ENCODE measurements around the gene INPP5A. TPM values are rescaled to one million over a fixed set of nuclear protein-coding genes. Genes with fewer than 3 reads are reported as not detected.

The INPP5A gene
- total and polyA plus RNA-seq, 10 of the 15 experiments (the other 5 are each of a cell fraction or from before 2014, with no cell fraction given), result 0.52 to 15.0 (median 6.3) TPM

GRCh38 chr10:132607491-132607890 is 69.9 kb downstream of the INPP5A start:
- TF ChIP-seq PAX8 (IDR thresholded peaks at IDR 0.05), result no peak
- TF ChIP-seq ATF3 (IDR thresholded peaks at IDR 0.05; ENCODE audit: borderline replicate concordance, extremely low read depth, low read depth, low read length), result no peak
- TF ChIP-seq JUNB (IDR thresholded peaks at IDR 0.05), result no peak
- TF ChIP-seq, protein P1, sequence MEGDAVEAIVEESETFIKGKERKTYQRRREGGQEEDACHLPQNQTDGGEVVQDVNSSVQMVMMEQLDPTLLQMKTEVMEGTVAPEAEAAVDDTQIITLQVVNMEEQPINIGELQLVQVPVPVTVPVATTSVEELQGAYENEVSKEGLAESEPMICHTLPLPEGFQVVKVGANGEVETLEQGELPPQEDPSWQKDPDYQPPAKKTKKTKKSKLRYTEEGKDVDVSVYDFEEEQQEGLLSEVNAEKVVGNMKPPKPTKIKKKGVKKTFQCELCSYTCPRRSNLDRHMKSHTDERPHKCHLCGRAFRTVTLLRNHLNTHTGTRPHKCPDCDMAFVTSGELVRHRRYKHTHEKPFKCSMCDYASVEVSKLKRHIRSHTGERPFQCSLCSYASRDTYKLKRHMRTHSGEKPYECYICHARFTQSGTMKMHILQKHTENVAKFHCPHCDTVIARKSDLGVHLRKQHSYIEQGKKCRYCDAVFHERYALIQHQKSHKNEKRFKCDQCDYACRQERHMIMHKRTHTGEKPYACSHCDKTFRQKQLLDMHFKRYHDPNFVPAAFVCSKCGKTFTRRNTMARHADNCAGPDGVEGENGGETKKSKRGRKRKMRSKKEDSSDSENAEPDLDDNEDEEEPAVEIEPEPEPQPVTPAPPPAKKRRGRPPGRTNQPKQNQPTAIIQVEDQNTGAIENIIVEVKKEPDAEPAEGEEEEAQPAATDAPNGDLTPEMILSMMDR (IDR thresholded peaks at IDR 0.05 in 2 of 3, conservative IDR thresholded peaks at IDR 0.05 in 1 of 3; ENCODE audit: control insufficient read depth in 2 of 3, extremely low read depth in 1 of 3, insufficient read depth in 1 of 3, low read depth in 3 of 3, low read length in 3 of 3), result no peak
- TF ChIP-seq BHLHE40 (IDR thresholded peaks at IDR 0.05; ENCODE audit: borderline replicate concordance in 1 of 2, low read depth in 2 of 2, low read length in 1 of 2), result no peak
- no peak for TF ChIP-seq FOXM1 (IDR thresholded peaks at IDR 0.05; ENCODE audit: low read depth, low read length)
- TF ChIP-seq E4F1 (IDR thresholded peaks at IDR 0.05; ENCODE audit: borderline replicate concordance, partially characterized antibody), result no peak
- no peak for TF ChIP-seq SREBF2 (IDR thresholded peaks at IDR 0.05; ENCODE audit: low read length)
- Histone ChIP-seq H3K27ac (ENCODE audit: control insufficient read depth, insufficient read depth) (no peak overlapping the region), H3K27me3 (replicated peaks in 1 of 2; ENCODE audit: control insufficient read depth in 2 of 2, insufficient read depth in 2 of 2, low read length in 1 of 2) (no peaks in the 10 kb centered on the region), H3K79me2 (ENCODE audit: control insufficient read depth, insufficient read depth, low read length) (no peaks in the 10 kb centered on the region), H3K4me2 (ENCODE audit: control insufficient read depth, insufficient read depth) (no peak overlapping the region), H3K9ac (ENCODE audit: control insufficient read depth, insufficient read depth, low read length) (no peak overlapping the region), H2AFZ (ENCODE audit: control insufficient read depth, low read depth, low read length) (no peak overlapping the region), H3K9me3 (replicated peaks; ENCODE audit: control insufficient read depth, insufficient read depth, low read length) (no peaks in the 10 kb centered on the region; the same call in 2 of the 3 replicates), H3K4me1 (ENCODE audit: control insufficient read depth, insufficient read depth, low read length) (no peaks in the 10 kb centered on the region), H4K20me1 (ENCODE audit: control insufficient read depth, insufficient read depth) (no peaks in the 10 kb centered on the region), H3K4me3 (no peak overlapping the region), H3K36me3 (ENCODE audit: control insufficient read depth in 2 of 2, insufficient read depth in 2 of 2, low read length in 1 of 2) (no peaks in the 10 kb centered on the region; a peak in 1 of 4 replicates)
- DNase-seq (ENCODE audit: low read depth, low spot score) (no peak), FAIRE-seq (no peak), ATAC-seq (no peak)
- WGBS (ENCODE audit: insufficient coverage, insufficient replicate concordance, low lambda C conversion rate, missing lambda C conversion rate), result 90% methylated on average over 19 of the region's 20 CpGs
- BruUV-seq (replicated peaks), result no TSS peak
- ChIA-PET SMC1A (ENCODE audit: uncharacterized antibody, unreplicated experiment) (no interaction called here), RAD21 (ENCODE audit: unreplicated experiment) (no interaction called here), CTCF (no interaction called here), POLR2A (no interaction called here)
- intact Hi-C loops (cut with micrococcal nuclease; ENCODE audit: unreplicated experiment) (no loop called here), in situ Hi-C loops (cut with MboI) (no loop called here)

Data from GM12878 (cell line).